Measurements from ENCODE around the gene MCF2L2. TPM values are rescaled to one million over a fixed set of nuclear protein-coding genes. Genes with fewer than 3 reads are reported as not detected.

The MCF2L2 gene
- total and polyA plus RNA-seq, 2 experiments from 2014 or later, result 6.7 to 14.6 TPM

DNA sequence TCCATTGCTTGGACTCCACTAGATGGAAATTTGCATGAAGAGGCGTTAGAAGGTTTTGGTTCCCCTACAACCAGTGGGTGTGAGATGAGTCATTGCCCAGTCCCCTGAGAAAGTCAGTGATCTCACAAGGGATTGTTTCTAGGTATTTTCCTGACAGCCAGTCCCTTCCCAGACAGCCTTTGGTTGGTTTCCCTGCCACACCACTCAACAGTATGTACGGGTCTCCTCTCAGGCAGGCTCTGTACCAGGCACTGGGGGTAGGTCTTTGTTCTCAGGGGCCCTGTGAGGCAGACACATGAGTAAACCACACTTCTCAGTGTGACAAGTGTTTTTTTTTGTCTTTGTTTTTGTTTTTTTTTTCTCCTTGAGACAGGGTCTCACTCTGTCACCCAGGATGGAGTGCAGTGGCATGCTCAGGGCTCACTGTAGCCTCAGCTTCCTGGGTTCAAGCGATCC, 269.8 kb downstream of the MCF2L2 start:
- Histone ChIP-seq H3K79me2 (replicated peaks; ENCODE audit: insufficient read depth) (no peaks in the 10 kb centered on the region), H3K27ac (ENCODE audit: low read depth) (no peak overlapping the region), H3K36me3 (ENCODE audit: insufficient read depth) (no peaks in the 10 kb centered on the region), H3K27me3 (ENCODE audit: insufficient read depth) (peaks cover 34% of the 10 kb centered on the region), H3F3A (replicated peaks; ENCODE audit: low read depth) (0 out of 2 replicates have a peak, but pooled peaks cover 4% of the 10 kb centered on the region), H3K4me2 (no peak overlapping the region), H4K20me1 (replicated peaks; ENCODE audit: insufficient read depth) (no peaks in the 10 kb centered on the region), H3K9me2 (ENCODE audit: insufficient read depth) (no peaks in the 10 kb centered on the region), H2AFZ (no peak overlapping the region), H3K4me1 (ENCODE audit: insufficient read depth) (peaks cover 5% of the 10 kb centered on the region; the same call in 1 of the 2 replicates), H3K4me3 (no peak overlapping the region)
- no peak for TF ChIP-seq NANOG (IDR thresholded peaks at IDR 0.05; ENCODE audit: borderline replicate concordance)
- TF ChIP-seq, protein P1, sequence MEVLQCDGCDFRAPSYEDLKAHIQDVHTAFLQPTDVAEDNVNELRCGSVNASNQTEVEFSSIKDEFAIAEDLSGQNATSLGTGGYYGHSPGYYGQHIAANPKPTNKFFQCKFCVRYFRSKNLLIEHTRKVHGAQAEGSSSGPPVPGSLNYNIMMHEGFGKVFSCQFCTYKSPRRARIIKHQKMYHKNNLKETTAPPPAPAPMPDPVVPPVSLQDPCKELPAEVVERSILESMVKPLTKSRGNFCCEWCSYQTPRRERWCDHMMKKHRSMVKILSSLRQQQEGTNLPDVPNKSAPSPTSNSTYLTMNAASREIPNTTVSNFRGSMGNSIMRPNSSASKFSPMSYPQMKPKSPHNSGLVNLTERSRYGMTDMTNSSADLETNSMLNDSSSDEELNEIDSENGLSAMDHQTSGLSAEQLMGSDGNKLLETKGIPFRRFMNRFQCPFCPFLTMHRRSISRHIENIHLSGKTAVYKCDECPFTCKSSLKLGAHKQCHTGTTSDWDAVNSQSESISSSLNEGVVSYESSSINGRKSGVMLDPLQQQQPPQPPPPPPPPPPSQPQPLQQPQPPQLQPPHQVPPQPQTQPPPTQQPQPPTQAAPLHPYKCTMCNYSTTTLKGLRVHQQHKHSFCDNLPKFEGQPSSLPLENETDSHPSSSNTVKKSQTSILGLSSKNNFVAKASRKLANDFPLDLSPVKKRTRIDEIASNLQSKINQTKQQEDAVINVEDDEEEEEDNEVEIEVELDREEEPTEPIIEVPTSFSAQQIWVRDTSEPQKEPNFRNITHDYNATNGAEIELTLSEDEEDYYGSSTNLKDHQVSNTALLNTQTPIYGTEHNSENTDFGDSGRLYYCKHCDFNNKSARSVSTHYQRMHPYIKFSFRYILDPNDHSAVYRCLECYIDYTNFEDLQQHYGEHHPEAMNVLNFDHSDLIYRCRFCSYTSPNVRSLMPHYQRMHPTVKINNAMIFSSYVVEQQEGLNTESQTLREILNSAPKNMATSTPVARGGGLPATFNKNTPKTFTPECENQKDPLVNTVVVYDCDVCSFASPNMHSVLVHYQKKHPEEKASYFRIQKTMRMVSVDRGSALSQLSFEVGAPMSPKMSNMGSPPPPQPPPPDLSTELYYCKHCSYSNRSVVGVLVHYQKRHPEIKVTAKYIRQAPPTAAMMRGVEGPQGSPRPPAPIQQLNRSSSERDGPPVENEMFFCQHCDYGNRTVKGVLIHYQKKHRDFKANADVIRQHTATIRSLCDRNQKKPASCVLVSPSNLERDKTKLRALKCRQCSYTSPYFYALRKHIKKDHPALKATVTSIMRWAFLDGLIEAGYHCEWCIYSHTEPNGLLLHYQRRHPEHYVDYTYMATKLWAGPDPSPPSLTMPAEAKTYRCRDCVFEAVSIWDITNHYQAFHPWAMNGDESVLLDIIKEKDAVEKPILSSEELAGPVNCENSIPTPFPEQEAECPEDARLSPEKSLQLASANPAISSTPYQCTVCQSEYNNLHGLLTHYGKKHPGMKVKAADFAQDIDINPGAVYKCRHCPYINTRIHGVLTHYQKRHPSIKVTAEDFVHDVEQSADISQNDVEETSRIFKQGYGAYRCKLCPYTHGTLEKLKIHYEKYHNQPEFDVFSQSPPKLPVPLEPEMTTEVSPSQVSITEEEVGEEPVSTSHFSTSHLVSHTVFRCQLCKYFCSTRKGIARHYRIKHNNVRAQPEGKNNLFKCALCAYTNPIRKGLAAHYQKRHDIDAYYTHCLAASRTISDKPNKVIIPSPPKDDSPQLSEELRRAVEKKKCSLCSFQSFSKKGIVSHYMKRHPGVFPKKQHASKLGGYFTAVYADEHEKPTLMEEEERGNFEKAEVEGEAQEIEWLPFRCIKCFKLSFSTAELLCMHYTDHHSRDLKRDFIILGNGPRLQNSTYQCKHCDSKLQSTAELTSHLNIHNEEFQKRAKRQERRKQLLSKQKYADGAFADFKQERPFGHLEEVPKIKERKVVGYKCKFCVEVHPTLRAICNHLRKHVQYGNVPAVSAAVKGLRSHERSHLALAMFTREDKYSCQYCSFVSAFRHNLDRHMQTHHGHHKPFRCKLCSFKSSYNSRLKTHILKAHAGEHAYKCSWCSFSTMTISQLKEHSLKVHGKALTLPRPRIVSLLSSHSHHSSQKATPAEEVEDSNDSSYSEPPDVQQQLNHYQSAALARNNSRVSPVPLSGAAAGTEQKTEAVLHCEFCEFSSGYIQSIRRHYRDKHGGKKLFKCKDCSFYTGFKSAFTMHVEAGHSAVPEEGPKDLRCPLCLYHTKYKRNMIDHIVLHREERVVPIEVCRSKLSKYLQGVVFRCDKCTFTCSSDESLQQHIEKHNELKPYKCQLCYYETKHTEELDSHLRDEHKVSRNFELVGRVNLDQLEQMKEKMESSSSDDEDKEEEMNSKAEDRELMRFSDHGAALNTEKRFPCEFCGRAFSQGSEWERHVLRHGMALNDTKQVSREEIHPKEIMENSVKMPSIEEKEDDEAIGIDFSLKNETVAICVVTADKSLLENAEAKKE (CRISPR knock-in tag; IDR thresholded peaks at IDR 0.05), result no peak
- TF ChIP-seq EZH2phosphoT487 (IDR thresholded peaks at IDR 0.05; ENCODE audit: unreplicated experiment), result no peak
- TF ChIP-seq, protein P2, sequence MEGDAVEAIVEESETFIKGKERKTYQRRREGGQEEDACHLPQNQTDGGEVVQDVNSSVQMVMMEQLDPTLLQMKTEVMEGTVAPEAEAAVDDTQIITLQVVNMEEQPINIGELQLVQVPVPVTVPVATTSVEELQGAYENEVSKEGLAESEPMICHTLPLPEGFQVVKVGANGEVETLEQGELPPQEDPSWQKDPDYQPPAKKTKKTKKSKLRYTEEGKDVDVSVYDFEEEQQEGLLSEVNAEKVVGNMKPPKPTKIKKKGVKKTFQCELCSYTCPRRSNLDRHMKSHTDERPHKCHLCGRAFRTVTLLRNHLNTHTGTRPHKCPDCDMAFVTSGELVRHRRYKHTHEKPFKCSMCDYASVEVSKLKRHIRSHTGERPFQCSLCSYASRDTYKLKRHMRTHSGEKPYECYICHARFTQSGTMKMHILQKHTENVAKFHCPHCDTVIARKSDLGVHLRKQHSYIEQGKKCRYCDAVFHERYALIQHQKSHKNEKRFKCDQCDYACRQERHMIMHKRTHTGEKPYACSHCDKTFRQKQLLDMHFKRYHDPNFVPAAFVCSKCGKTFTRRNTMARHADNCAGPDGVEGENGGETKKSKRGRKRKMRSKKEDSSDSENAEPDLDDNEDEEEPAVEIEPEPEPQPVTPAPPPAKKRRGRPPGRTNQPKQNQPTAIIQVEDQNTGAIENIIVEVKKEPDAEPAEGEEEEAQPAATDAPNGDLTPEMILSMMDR (conservative IDR thresholded peaks at IDR 0.05; ENCODE audit: low read depth in 2 of 2), result no peak
- TF ChIP-seq, protein P3, sequence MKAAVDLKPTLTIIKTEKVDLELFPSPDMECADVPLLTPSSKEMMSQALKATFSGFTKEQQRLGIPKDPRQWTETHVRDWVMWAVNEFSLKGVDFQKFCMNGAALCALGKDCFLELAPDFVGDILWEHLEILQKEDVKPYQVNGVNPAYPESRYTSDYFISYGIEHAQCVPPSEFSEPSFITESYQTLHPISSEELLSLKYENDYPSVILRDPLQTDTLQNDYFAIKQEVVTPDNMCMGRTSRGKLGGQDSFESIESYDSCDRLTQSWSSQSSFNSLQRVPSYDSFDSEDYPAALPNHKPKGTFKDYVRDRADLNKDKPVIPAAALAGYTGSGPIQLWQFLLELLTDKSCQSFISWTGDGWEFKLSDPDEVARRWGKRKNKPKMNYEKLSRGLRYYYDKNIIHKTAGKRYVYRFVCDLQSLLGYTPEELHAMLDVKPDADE (IDR thresholded peaks at IDR 0.05), result no peak
- TF ChIP-seq, protein P4, sequence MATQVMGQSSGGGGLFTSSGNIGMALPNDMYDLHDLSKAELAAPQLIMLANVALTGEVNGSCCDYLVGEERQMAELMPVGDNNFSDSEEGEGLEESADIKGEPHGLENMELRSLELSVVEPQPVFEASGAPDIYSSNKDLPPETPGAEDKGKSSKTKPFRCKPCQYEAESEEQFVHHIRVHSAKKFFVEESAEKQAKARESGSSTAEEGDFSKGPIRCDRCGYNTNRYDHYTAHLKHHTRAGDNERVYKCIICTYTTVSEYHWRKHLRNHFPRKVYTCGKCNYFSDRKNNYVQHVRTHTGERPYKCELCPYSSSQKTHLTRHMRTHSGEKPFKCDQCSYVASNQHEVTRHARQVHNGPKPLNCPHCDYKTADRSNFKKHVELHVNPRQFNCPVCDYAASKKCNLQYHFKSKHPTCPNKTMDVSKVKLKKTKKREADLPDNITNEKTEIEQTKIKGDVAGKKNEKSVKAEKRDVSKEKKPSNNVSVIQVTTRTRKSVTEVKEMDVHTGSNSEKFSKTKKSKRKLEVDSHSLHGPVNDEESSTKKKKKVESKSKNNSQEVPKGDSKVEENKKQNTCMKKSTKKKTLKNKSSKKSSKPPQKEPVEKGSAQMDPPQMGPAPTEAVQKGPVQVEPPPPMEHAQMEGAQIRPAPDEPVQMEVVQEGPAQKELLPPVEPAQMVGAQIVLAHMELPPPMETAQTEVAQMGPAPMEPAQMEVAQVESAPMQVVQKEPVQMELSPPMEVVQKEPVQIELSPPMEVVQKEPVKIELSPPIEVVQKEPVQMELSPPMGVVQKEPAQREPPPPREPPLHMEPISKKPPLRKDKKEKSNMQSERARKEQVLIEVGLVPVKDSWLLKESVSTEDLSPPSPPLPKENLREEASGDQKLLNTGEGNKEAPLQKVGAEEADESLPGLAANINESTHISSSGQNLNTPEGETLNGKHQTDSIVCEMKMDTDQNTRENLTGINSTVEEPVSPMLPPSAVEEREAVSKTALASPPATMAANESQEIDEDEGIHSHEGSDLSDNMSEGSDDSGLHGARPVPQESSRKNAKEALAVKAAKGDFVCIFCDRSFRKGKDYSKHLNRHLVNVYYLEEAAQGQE (IDR thresholded peaks at IDR 0.05; ENCODE audit: unreplicated experiment), result no peak
- no peak for TF ChIP-seq JUNB (IDR thresholded peaks at IDR 0.05; ENCODE audit: unreplicated experiment)
- TF ChIP-seq POLR2AphosphoS5 (IDR thresholded peaks at IDR 0.05; ENCODE audit: low read depth), result no peak
- TF ChIP-seq ZNF331 (CRISPR knock-in tag; IDR thresholded peaks at IDR 0.05; ENCODE audit: low read depth), result no peak
- TF ChIP-seq CREB1 (CRISPR knock-in tag; IDR thresholded peaks at IDR 0.05; ENCODE audit: low read depth), result no peak
- TF ChIP-seq EZH2 (IDR thresholded peaks at IDR 0.05; ENCODE audit: low read depth, unreplicated experiment), result no peak
- no peak for TF ChIP-seq ZNF114 (CRISPR knock-in tag; IDR thresholded peaks at IDR 0.05)
- no peak for TF ChIP-seq STAT1 (IDR thresholded peaks at IDR 0.05; ENCODE audit: unreplicated experiment)
- no peaks in the 10 kb centered on the region for H3K36me3 Mint-ChIP-seq (ENCODE audit: low read depth)
- DNase-seq (ENCODE audit: low spot score) (no peak), ATAC-seq (no peak)
- peaks cover 8% of the 10 kb centered on the region for H3K4me1 Mint-ChIP-seq
- no peak overlapping the region for H3K4me3 Mint-ChIP-seq
- peaks cover 26% of the 10 kb centered on the region for H3K27me3 Mint-ChIP-seq (ENCODE audit: insufficient read depth, low read depth, poor library complexity)
- no peak overlapping the region for H3K27ac Mint-ChIP-seq
- no peaks in the 10 kb centered on the region for H3K9me3 Mint-ChIP-seq

Measured in GM23338 (cell line).